GM21423 (cell line): ENCODE measurements around the gene TOM1L2.

ENCODE experiments used
- ATAC-seq: cut with Tn5 transposase; IDR thresholded peaks from one replicate; pipeline ENCODE4 v1.9.1; 2021; ENCODE audit warnings: mild to moderate bottlenecking, moderate library complexity; ENCODE audit not compliant: unreplicated experiment

Gene TOM1L2

DNA sequence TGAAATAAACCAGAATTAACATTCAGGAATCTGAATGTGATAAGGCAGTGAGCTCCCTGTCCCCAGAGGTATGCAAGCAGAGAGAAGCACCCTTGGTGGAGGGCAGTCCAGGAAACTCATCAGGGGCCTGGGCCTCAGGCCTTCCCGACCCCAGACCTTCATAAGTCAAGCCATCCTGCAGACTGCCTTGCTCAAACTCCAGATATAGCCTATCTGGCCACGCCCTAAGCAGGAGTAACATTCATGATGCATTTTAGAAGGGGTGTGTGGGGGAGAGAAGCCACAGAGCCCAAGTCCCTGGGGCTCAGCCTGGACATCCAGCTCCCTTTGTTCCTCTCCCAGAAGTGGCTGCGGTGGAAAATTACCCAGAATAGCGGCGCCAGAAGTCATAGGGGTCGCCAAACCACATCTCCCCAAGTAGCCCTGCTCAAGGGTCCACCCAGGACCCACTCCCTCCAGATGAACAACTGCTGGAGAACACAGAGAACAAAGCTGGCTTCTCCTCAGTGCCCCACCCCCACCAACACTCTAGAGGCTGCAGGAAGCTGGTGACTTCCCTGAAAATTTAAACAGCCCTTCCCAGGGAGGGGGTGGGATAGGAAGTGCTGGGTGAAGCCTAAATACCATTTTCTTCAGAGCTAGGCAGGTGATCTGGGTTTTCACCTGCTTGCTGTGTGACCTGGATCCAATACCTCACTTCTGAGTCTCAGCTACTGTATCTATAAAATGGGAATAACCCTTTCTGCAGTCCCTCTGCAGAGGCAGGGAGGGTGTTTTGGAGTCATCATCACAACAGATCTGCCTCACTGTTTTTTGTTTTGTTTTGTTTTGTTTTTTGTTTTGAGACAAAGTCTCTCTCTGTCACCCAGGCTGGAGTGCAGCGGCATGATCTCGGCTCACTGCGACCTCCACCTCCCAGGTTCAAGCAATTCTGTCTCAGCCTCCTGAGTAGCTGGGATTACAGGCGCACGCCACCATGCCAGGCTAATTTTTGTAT lies 133.9 kb downstream of the TOM1L2 start:
- no peak for ATAC-seq

DNA sequence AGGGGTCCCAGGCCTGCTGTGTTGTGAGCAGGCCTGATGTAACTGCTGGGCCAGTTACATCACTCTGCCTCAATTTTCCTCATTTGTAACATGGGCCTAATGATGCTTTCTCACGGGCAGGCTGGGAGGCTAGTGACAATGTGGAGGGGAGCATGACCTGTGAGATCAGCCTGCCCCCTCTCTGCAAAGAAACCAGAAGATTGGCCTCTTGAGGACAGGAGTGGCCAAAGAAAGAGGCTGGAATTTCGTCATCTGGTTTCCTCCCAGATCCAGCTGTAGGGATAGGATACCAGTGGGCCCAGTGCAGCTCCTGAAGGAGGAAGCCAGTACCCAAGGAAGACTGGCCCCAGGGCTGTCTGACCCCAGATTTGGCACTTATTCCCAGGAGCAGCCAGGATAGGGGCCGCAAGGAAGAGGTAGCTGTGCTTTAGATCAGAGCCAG lies 134.8 kb downstream of the TOM1L2 start:
- no peak for ATAC-seq

DNA sequence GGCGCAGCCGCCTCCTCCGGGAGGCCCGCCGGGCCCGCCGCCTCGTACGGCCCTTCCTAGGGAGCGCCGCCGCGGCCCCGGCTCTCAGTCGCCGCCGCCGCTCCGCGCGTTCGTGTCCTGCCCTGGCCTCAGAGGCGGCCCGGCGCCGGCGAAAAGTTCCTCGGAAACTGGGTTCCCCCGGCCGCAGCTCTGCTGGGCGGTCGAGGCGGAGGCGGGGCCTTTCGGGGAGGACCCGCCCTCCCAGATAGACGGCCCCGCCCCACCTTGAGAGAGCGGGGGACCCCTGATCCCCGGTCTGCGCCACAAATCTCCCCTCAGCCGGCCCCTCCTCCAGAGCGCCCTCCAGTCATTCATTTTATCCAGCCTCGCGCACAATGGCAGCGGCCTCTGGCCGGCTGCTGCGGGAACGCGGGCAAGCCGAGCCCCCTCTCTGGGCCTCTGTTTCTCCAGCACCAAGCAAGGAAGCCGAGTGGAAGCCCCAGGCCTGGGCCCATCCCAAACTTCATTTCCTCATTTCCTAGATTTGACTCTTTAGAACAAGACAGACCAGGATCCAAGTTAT lies 135.3 kb downstream of the TOM1L2 start, which contains the start of gene SREBF1:
TSS of gene SREBF1 (minus strand) at position 169 of the 562 bp plus-strand sequence. CDS start 169 bp downstream, outside the sequence.
- peak; percentile 30 for ATAC-seq

DNA sequence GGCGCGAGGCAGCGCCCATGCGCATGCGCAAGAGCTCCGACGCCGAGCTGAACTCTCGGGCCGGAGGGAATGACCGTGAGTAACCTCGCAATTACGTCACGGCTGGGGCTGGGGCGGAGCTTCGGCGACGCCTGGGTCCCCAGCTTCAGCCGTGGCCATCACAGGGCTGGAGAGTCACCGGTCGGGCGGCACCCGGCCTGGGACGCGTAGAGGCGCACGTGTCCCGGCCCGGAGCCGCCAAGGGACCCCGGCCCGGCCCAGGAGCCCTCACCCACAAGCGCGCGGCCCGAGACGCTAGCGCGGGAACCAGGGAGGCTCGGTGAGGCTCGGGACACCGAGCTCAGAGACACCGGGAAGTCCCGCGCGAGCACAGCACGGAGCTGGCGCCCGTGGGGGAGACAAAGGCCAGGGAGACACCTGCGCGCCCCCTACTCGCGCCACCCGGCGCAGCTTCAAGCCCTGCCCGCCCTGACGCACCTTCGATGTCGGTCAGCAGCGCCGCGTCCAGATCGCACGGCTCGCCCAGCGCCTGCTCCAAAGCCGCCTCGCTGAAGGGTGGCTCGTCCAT lies 135.9 kb downstream of the TOM1L2 start:
- ATAC-seq: peak; percentile 65

DNA sequence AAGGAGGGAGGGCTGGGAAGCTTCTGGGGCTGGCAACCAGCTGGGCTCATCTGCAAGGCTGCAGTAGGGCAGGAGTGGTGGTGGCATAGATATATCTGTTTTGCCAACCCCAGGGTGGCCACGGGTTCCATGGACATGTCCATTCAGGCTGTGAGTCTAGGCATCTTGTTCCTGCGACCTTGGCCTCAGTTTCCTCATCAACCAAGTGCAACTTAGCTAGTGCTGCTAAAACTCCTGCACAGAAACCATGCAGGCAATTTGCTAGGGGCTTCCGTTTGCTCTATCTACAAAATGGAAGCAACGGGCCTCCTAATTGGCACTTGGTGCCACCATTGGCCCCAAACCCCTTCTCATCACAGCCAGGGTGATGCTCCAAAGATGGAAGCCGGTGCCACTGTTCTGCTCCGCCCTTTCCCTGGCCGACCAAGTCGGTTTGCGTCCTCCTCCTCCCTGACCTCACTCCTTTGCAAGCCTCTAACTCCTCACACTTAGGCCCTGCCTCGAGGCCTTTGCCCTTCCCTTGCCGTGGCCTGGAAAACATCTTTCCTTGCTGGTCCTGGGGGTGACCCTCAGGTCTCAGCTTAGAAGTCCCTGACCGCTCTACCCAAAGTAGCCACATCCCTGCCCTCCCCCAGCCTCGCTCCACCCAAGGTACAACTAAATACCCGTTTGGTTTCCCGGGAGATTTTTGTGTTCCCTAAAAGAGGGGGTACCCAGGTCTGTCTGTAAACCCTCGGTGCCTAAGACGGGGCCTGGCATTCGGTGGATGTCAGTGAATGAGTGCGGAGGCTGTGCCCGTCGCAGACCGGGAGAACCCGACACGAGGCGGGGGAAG lies 136.6 kb downstream of the TOM1L2 start:
- ATAC-seq: no peak

DNA sequence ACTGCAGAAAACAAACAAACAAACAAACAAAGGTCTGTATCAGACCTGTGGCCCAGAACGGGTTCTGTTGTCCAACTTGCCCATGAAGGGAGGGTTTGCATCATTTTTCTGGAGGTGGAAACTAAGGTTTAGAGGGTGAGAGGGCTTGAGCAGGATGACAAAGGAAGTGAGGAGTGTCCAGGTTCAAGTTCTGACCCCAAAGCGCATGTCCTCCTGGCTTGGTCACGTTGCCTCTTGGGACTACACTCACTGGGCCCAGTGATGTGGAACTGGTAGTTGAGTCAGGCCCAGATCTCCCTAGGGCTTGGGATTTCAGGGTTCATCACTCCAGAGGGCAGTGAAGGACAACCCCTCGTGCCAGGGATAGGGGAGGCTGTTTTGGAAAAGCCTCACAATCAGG lies 137.2 kb downstream of the TOM1L2 start:
- ATAC-seq: no peak

DNA sequence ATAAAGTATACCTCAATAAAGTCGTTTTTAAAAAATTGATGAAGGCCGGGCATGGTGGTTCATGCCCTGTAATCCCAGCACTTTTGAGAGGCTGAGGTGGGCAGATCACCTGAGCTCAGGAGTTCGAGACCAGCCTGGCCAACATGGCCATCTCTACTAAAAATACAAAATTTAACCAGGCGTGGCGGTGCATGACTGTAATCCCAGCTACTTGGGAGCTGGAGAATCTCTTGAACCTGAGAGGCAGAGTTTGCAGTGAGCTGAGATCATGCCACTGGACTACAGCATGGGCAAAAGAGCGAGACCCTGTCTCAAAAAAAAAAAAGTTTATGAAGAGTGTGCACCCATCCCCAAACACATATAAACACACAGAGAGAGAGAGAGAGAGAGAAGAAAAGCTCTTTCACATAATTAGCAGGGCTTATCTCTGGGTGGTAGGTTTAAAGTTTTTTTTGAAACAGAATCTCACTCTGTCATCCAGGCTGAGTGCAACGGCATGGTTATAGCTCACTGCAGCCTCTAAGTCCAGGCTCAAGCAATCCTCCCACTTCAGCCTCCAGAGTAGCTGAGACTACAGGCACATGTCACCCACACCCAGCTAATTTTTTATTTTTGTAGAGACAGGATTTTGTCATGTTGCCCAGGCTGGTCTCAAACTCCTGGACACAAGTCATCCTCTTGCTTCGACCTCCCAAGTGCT lies 138.4 kb downstream of the TOM1L2 start:
- no peak for ATAC-seq

DNA sequence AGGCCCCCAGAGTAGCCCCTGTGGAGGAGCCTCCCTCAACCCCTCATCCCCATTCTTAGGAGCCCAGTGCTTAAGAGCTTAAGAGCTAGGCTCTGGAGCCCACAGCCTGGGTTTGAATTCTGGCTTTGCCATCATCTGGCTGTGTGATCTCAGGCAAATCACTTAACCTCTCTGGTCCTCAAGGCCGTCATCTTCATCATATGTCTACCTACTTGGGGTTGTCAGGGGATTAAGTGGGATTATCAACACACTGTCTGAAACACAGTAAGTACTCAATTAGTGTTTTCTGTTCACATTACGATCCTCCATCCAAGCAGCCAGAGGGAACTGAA lies 140.2 kb downstream of the TOM1L2 start:
- ATAC-seq: no peak

DNA sequence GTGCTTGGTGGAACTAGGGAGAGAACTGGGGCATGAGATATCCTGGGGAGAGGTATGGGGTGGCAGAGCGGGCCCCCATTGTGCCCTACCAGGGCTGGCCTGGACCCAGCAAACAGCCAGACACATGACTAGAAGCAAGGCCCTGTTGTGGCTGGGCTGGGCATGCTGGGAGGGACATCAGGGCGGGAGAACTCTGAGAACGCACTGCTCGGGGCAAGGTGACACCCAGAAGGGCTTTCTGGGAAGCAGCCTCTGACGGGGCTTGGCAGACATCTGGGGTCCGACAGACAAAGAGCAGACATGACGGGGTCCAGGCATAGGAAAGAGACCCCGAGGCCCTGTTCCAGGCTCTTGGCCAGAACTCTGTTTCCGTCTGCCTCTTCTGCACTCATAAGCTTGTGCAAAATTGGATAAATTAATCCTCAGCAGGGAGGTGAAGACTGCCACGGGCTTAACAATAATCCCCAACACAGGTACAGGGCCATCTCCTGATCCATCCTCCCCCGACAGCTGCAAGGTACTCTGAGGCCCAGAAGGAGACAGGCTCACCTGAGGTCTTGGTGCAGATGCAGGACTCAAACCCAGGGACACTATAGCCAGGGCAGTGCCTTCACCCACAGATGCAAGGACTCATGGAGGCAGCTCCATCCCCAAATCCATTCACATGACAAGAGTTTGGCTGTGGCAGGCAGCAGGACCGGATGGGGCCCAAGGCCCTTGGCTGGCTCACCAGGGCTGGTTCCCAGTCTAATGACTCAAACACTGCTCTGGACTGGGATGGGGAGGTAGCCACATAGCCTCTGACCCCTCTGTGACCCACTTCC lies 140.8 kb downstream of the TOM1L2 start:
- no peak for ATAC-seq

DNA sequence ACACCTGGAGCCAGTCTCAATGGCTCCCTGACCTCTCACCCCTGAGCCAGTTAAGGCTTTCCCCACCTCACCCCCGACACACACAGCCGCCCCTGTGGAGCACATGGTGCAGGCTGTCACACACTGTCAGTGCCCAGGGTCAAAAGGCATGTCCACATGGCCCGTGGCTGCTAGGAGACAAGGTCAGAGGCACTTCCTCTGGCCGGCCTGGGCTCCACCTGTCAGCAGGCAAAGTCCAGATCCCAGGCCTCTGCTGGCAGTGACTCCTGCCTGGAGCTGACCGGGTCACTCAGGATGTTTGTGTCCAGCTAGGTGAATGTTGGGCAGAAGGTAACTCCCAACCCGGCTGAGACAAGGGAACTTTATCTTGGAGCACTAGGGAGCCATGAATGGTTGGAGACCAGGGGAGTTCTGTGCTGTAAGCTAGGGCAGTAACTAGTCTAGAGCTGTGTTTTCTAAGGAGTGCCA lies 141.4 kb downstream of the TOM1L2 start:
- no peak for ATAC-seq

DNA sequence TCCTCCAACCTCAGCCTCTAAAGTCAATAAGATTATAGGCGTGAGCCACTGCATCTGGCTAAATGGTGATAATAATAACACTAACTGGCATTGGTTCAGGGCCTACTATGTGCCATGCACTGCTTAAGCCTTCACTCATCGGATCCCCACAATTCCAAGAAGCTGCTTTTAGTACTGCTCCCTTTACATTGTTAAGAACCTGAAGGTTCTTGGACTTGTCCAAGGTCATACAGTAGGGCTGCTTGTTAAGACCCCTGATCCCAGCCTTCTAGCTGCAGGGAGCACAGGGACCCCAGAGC lies 142.0 kb downstream of the TOM1L2 start:
- ATAC-seq: no peak

DNA sequence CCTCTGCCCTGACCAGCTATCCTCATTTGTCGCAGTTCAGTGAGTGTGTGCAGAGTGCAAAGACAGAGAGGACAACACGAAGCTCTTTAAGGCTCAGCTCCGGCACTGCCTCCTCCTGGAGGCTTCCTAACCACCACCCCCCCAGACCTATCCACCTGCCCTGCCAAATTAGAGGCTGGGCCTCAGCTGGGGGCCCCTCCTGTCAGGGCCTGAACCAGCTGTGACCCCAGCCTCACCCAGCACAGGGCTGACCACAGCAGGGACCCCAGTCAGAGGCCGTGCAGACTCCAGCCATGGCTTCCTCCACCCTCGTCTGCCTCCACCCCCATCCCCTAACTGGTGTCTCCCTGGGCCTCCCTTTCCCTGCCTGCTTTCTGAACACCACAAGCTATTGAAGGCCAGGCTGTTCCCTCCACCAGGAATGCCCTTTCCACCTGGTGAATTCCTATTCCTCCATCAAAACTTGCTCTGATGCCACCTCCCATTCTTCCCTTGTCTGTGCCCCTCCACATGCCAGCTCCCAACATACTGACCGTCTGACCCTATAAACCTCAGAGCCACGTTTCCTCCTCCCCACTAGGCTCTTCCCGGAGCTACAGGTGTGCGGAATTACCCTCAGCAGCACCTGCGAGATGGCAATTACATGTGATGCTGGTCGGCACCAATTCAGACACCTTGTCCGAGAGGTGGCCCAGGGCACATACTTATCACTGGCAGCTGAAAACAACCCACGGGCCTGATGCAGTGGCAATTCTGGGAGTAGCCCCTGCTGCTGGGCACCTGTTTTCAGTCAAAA lies 144.2 kb downstream of the TOM1L2 start:
- ATAC-seq: no peak

DNA sequence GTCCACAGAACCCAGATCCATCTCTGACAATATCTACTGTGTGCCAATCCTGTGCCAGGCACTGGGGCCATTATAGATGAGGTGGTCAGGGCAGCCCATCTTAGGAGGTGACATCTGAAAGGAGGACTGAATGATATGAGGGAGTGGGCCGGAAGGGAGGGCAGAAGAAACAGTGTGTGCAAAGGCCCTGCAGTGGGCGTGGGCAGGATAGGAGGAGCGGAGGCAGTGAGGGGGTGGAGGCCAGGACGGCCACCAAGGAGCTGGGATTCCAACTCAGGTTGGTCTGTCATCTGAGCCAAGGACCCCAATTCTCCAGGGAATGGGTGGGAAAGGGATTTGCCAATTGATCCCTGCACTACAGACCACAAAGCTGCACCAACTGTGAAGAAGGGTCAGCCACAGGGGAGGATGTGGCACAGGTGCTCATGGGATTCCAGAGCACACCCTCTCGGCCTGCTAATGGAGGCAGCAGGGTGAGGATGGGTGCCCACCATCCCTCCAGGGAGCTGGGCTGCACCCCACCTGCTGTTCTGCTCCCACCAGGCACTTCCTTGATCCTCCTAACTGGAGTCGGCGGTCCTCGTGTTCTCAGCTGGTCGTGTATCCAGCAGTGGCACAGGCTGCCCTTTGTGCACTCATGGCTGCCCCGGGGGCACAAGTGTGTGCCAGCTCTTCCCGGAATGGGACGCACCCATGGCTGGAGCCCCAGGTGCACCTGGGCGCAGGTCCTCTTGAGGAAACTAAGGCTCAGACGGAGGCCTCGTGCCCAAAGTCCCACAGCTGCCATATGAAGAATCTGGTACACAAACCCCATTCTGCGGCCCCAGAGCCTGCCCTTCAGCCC lies 145.0 kb downstream of the TOM1L2 start:
- ATAC-seq: no peak

DNA sequence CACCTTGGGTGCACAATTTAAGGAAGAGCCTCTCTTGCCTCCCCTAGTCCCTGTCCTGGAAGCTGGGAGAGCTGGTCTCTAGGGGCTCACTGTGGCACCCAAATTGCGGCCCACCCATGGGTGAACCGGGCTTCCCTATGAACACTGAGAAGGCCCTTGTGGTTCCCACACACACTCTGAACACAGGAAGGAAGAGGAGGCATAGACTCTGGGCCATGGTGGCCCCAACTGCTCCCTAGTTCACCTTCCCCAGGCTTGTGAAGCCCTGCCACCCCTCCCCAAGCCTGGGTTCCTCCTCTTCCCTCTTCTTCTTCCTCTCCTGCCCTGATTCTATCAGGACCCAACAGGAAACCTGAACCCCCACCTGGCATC lies 145.9 kb downstream of the TOM1L2 start:
- no peak for ATAC-seq

DNA sequence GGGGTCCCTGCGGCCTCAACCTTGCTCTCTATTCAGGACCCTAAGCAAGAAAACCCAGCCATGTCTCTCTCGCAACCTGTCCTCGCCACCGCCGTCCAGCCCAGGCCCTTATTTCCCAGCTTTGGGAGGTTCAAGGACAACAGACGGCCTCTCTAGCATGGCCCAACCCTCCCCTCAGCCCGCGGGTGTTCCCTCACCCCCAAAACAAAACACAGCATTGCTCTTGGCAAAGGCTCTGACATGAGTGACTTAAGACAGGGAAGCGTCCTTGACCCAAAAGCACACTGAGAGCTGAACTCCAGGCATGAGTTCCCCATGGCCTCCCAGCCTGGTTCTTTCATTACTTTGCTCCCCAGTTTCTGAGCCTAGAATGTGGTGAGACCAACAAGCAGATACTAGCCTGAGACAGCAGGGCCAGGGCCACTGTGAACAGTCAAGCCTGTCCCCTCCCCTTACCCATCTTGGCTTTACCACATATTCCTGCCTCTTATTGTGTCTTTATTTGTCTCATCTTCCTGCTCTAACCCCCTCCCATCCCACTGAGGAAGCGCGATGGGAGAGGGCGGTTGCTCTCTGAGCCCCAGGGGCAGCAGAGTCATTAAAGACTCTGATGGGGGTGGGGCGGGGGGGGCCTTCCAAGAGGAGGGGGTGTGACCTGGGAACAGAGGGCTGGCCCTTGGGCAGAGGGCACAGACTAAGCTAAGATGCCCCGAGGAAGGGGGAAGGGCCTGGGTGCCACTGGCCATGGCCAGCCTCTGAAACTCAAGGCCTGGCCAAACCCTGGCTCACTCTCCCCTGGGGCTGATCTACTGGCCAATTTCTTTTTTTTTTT lies 147.2 kb downstream of the TOM1L2 start:
- no peak for ATAC-seq

DNA sequence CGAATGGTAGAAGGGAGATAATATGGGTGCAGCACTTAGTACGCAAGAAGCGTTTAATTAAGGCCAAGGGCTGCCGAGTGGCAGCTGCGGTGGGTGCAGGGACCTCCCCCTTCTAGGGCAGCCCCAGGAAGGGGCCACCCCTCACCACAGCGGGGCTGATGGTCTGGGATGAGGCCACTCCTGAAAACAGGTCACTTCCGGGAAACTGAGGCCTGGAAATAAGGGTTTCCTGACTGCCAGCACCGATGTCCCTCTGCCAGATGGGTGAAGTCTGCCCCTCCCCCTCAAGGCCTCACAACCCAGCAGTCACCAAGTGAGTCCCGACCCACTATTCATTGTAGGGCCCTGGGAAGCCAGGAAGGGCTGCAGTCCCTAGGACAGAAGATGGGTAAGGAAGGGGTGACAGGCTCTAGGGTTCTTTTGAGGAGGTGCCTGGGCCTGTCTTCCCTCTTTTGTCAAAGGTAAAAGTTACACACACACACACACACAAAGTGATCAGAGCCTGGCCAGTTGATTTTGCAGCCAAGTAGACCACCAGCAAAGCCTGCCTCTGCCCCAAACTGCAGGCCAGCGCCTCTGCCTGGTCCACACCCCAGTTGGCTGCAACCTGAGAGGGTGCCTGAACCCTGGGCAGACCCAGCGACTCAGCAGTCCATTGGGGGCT lies 147.9 kb downstream of the TOM1L2 start:
- no peak for ATAC-seq
